GM12801 (cell line): ENCODE data around the gene RASGEF1B.

Experiments used
- CTCF ChIP-seq: IDR thresholded peaks from one replicate; pipeline ENCODE4 v1.5.1; 2011; ENCODE audit warnings: control low read depth; ENCODE audit not compliant: insufficient read length; ENCODE audit errors: extremely low read depth

Gene RASGEF1B

GRCh38 chr4:81457345-81457744, 14.4 kb downstream of the RASGEF1B start:
- no peak for TF ChIP-seq CTCF

DNA sequence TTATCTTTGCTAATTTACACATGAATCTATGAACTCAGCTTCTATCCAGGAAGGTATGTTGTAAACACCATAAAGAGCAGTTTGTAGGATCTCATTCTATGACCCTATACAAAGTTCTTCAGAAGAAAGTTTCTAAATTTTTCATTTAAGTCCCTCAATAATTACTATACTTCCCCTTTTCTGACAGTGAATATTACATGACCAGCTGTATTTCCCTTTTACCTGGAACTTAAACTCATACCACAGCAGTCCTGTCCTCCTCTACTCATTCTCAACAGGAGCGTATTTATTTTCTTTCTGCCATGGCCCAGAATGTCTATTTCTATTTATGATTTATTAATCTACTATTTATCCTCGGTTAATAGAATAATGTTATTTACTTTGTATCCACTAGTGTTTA, 15.8 kb downstream of the RASGEF1B start:
- TF ChIP-seq CTCF, result no peak

DNA sequence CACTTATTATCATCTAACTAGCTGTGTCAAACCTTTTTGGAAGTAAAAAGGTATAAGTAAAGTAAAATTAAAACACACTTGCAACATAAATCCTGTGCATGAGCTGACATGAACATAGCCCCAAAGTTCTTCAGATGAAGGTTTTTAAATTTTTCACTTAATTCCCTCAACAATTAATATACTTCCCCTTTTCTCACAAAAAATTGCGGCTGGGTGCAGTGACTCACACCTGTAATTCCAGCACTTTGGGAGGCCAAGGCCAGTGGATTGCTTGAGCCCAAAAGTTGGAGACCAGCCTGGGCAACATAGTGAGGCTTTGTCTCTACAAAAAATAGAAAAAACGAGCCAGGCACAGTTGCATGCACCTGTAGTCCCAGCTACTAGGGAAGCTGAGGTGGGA, 16.8 kb downstream of the RASGEF1B start:
- TF ChIP-seq CTCF, result no peak

- TF ChIP-seq CTCF, result no peak
These were observed 17.2 kb downstream of the RASGEF1B start for GRCh38 chr4:81454499-81454898.

GRCh38 chr4:81453024-81453423, 18.7 kb downstream of the RASGEF1B start:
- no peak for TF ChIP-seq CTCF

DNA sequence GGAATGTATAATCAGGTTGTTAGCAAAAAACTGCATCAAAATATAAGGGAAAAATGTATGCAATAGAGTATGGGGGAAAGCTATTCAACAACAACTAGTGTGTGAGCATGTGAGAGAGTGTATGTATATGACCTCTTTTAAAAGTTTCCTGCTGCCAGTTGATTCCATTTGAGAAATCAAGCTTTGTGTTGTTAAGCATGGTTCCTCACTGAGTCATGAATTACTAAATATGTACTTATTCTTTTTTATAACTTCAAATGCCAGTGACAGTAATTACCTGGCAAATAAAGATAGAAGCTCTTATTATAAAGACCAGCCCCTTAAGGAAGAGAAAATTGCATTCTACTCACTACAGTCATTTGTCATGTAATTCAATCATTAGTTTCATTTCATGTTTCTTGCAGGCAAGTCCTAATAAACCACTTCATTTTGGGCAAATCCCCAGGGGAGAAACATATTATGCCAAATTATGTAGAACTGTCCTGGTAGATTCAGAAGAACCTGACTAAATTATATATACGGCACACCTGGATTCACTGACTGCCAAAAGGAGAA, 19.2 kb downstream of the RASGEF1B start:
- TF ChIP-seq CTCF, result no peak

DNA sequence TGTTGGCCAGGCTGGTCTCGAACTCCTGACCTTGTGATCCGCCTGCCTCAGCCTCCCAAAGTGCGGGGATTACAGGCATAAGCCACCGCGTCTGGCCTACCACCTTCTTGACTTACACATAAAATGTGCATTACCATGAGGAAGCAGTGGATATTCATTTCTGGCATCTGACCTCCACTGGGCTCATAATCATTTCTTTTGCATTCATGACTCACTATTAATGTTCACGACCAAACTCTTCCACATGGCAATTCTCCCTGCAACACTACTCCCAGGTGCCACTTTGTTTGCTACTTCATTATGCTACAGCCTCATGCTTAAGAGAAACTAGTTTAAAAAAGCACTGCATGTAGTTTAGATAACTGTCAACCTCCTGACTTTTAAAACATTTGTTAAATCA, 22.7 kb downstream of the RASGEF1B start:
- no peak for TF ChIP-seq CTCF
